Aorta (tissue), 5 donors: ENCODE measurements around the gene OSBPL8. TPM values are rescaled to one million over a fixed set of nuclear protein-coding genes. Genes with fewer than 3 reads are reported as not detected.

Source experiments
- ATAC-seq: fragments of 200-7000 bp; cut with Tn5 transposase; one replicate; pipeline ENCODE4 v1.9.1; 2022; ENCODE audit warnings: moderate library complexity; ENCODE audit not compliant: low FRiP score
- DNase-seq, 2 donors: peaks; one replicate each; pipeline ENCODE4 v3.0.0-alpha.2; 2020
- H3K27ac ChIP-seq, 2 donors: one replicate each; pipeline ENCODE4 v1.5.1; 2013; ENCODE audit warnings: low read length in 2 of 2, mild to moderate bottlenecking in 2 of 2, moderate library complexity in 2 of 2, control low read depth in 1 of 2, inconsistent platforms in 1 of 2, low read depth in 1 of 2
- H3K27me3 ChIP-seq, 2 donors: one replicate each; pipeline ENCODE4 v1.6.1; 2013; ENCODE audit warnings: control low read depth in 1 of 2, low read length in 1 of 2, mild to moderate bottlenecking in 1 of 2, moderate library complexity in 1 of 2; ENCODE audit not compliant: insufficient read depth in 2 of 2, control insufficient read depth in 1 of 2
- H3K36me3 ChIP-seq, 2 donors: one replicate each; pipeline ENCODE4 v1.6.1; 2013; ENCODE audit warnings: control low read depth in 1 of 2, low read length in 1 of 2, mild to moderate bottlenecking in 1 of 2; ENCODE audit not compliant: insufficient read depth in 2 of 2, control insufficient read depth in 1 of 2
- H3K4me1 ChIP-seq, 2 donors: one replicate each; pipeline ENCODE4 v1.6.1; 2013; ENCODE audit warnings: low read length in 2 of 2, control low read depth in 1 of 2, mild to moderate bottlenecking in 1 of 2, moderate library complexity in 1 of 2; ENCODE audit not compliant: insufficient read depth in 2 of 2, control insufficient read depth in 1 of 2
- H3K4me3 ChIP-seq, 2 donors: one replicate each; pipeline ENCODE4 v1.5.1; 2013; ENCODE audit warnings: low read length in 2 of 2, control low read depth in 1 of 2, mild to moderate bottlenecking in 1 of 2
- H3K9me3 ChIP-seq: one replicate; pipeline ENCODE4 v1.6.1; 2013; ENCODE audit warnings: mild to moderate bottlenecking, low read length; ENCODE audit not compliant: control insufficient read depth
- WGBS, 2 donors: extraction: QIAGEN DNeasy Blood & Tissue Kit; methylation state at CpG; one replicate each; pipeline ENCODE4 v1.1.7; 2013; 5-methylcytosine and 5-hydroxymethylcytosine counted together
- intact Hi-C, 2 donors: fragments of 100-400 bp; cut with DNase I; formaldehyde crosslinking; loops; one replicate each; pipeline versions ENCODE4 v1.14.2 to v1.15.0; 2022
- polyA plus RNA-seq, 2 donors: library from polyadenylated mRNA; stranded (reverse); fragments of 200-250 nt; gene quantifications; one replicate each; pipeline ENCODE4 v1.2.3, GENCODE V29; 2013
- total RNA-seq, 2 donors: library from RNA; stranded (reverse); fragmentation: NEBNext Ultra II Directional; extraction: Animal tissue kit (Norgen Biotek cat#: 25700); gene quantifications; one replicate each; pipeline ENCODE4 v1.2.1, GENCODE V29; 2021
- donor health status: healthy with polysubstance abuse.
- donor health status: Bipolar disorder and iron deficiency.
- donor health status: DM: no; HTN: no; CAD: no.
- donor health status: DM: no; HTN: no; CAD: no.
- donor health status: DM: yes; HTN: yes; CAD: no.

Gene OSBPL8
- total and polyA plus RNA-seq, 4 donors = 16.8 to 100 (median 47.6) TPM

GRCh38 chr12:76583301-76583700, 23.7 kb upstream of the OSBPL8 start:
- no peak for DNase-seq
- intact Hi-C loops = no loop called here
- Histone ChIP-seq H3K27ac (no peak overlapping the region), H3K36me3 (no peaks in the 10 kb centered on the region), H3K27me3 (no peaks in the 10 kb centered on the region), H3K9me3 (no peaks in the 10 kb centered on the region), H3K4me3 (no peak overlapping the region), H3K4me1 (no peaks in the 10 kb centered on the region)
- no peak for ATAC-seq
- WGBS, 2 donors = 89 to 93% methylated on average over 3 of the region's 3 CpGs

- Histone ChIP-seq H3K36me3 (no peaks in the 10 kb centered on the region), H3K27me3 (no peaks in the 10 kb centered on the region), H3K4me1 (no peaks in the 10 kb centered on the region), H3K27ac (no peak overlapping the region), H3K4me3 (no peak overlapping the region), H3K9me3 (no peaks in the 10 kb centered on the region)
- no peak for ATAC-seq
- no peak for DNase-seq
- intact Hi-C loops = no loop called here
- 98 to 100% methylated on average over 1 of the region's 1 CpG for WGBS, 2 donors
Measured at GRCh38 chr12:76573840-76574373, 14.3 kb upstream of the OSBPL8 start.

GRCh38 chr12:76571256-76571655, 11.7 kb upstream of the OSBPL8 start:
- Histone ChIP-seq H3K27ac (no peak overlapping the region), H3K27me3 (no peaks in the 10 kb centered on the region), H3K4me3 (no peak overlapping the region), H3K4me1 (no peaks in the 10 kb centered on the region), H3K36me3 (no peaks in the 10 kb centered on the region), H3K9me3 (no peaks in the 10 kb centered on the region)
- WGBS, 2 donors = 54 to 60% methylated on average over 3 of the region's 3 CpGs
- DNase-seq = no peak
- ATAC-seq = no peak
- intact Hi-C loops = no loop called here

- WGBS, 2 donors = 59 to 70% methylated on average over 4 of the region's 4 CpGs
- Histone ChIP-seq H3K27me3 (no peaks in the 10 kb centered on the region), H3K36me3 (no peaks in the 10 kb centered on the region), H3K27ac (no peak overlapping the region), H3K4me1 (no peaks in the 10 kb centered on the region), H3K9me3 (no peaks in the 10 kb centered on the region), H3K4me3 (no peak overlapping the region)
- no peak for ATAC-seq
- no peak for DNase-seq
- intact Hi-C loops = no loop called here
Measured at GRCh38 chr12:76569685-76570604, 10.4 kb upstream of the OSBPL8 start.

- H3K4me3 ChIP-seq = no peak overlapping the region
- ATAC-seq = no peak
- H3K27ac ChIP-seq = no peak overlapping the region
- no peaks in the 10 kb centered on the region for H3K4me1 ChIP-seq
- DNase-seq = no peak
- no peaks in the 10 kb centered on the region for H3K27me3 ChIP-seq
- no peaks in the 10 kb centered on the region for H3K36me3 ChIP-seq
- whole genome bisulfite sequencing, 2 donors = 33 to 45% methylated on average over 3 of the region's 3 CpGs
- H3K9me3 ChIP-seq = no peaks in the 10 kb centered on the region
- intact Hi-C loops = no loop called here
Measured at GRCh38 chr12:76568888-76569551, 9.4 kb upstream of the OSBPL8 start.

- ATAC-seq (no peak), DNase-seq (no peak)
- no peak overlapping the region for H3K4me3 ChIP-seq
- no peaks in the 10 kb centered on the region for H3K27me3 ChIP-seq
- intact Hi-C loops = no loop called here
- no peaks in the 10 kb centered on the region for H3K4me1 ChIP-seq
- WGBS, 2 donors = 92 to 97% methylated on average over 3 of the region's 3 CpGs
- H3K36me3 ChIP-seq = no peaks in the 10 kb centered on the region
- no peak overlapping the region for H3K27ac ChIP-seq
- H3K9me3 ChIP-seq = no peaks in the 10 kb centered on the region
Measured at GRCh38 chr12:76568130-76568529, 8.6 kb upstream of the OSBPL8 start.

GRCh38 chr12:76563061-76563460, 3.5 kb upstream of the OSBPL8 start:
- intact Hi-C loops = no loop called here
- ATAC-seq = no peak
- WGBS, 2 donors = 92 to 98% methylated on average over 2 of the region's 2 CpGs
- no peak for DNase-seq
- H3K27ac ChIP-seq = no peak overlapping the region
- no peak overlapping the region for H3K4me3 ChIP-seq
- no peaks in the 10 kb centered on the region for H3K27me3 ChIP-seq
- H3K36me3 ChIP-seq = no peaks in the 10 kb centered on the region
- H3K9me3 ChIP-seq = no peaks in the 10 kb centered on the region
- no peaks in the 10 kb centered on the region for H3K4me1 ChIP-seq

GRCh38 chr12:76562130-76562529, 2.6 kb upstream of the OSBPL8 start:
- no peak for DNase-seq
- no peak overlapping the region for H3K4me3 ChIP-seq
- 57 to 60% methylated on average over 3 of the region's 3 CpGs for WGBS, 2 donors
- H3K4me1 ChIP-seq = no peaks in the 10 kb centered on the region
- H3K9me3 ChIP-seq = no peaks in the 10 kb centered on the region
- H3K27me3 ChIP-seq = no peaks in the 10 kb centered on the region
- no peaks in the 10 kb centered on the region for H3K36me3 ChIP-seq
- no peak for ATAC-seq
- H3K27ac ChIP-seq = no peak overlapping the region
- intact Hi-C loops = no loop called here
